OCI-LY1 (cell line): ENCODE measurements around the gene ZNF710.
A peak's percentile ranks its signal among the peaks of the same experiment; 100 is the strongest.

ENCODE experiments used
- H2AFZ ChIP-seq: fragments of 200-600 bp; sonication (generic), shearing (Covaris generic); 2 replicates; pipeline ENCODE4 v1.6.0; 2014; ENCODE audit warnings: antibody characterized with exemption, mild to moderate bottlenecking, low read length
- H3F3A ChIP-seq: fragments of 200-600 bp; sonication (generic), shearing (Covaris generic); 2 replicates; pipeline ENCODE4 v1.6.0; 2014; ENCODE audit warnings: mild to moderate bottlenecking, antibody characterized with exemption, low read length, moderate library complexity; ENCODE audit not compliant: insufficient read depth
- H3K27ac ChIP-seq: fragments of 200-600 bp; sonication (generic); 2 replicates; pipeline ENCODE4 v1.5.1; 2014; ENCODE audit warnings: low read length, mixed run types, mild to moderate bottlenecking, low read depth; ENCODE audit not compliant: poor library complexity, severe bottlenecking
- H3K27me3 ChIP-seq: fragments of 200-600 bp; sonication (generic); 2 replicates; pipeline ENCODE4 v1.6.0; 2014; ENCODE audit warnings: antibody characterized with exemption, mild to moderate bottlenecking, low read length, moderate library complexity; ENCODE audit not compliant: insufficient read depth
- H3K36me3 ChIP-seq: fragments of 200-600 bp; sonication (generic); 2 replicates; pipeline ENCODE4 v1.6.1; 2014; ENCODE audit warnings: mild to moderate bottlenecking, antibody characterized with exemption, low read length, moderate library complexity, mixed read lengths; ENCODE audit not compliant: insufficient read depth
- H3K4me1 ChIP-seq: fragments of 200-600 bp; sonication (generic); 2 replicates; pipeline ENCODE4 v1.5.1; 2014; ENCODE audit warnings: mild to moderate bottlenecking, low read length, moderate library complexity; ENCODE audit not compliant: insufficient read depth, severe bottlenecking
- H3K4me2 ChIP-seq: fragments of 200-600 bp; sonication (generic), shearing (Covaris generic); 2 replicates; pipeline ENCODE4 v1.6.1; 2014; ENCODE audit warnings: low read length
- H3K4me3 ChIP-seq: fragments of 200-600 bp; sonication (generic); 2 replicates; pipeline ENCODE4 v1.5.1; 2014; ENCODE audit warnings: low read length, low read depth, mild to moderate bottlenecking, mixed read lengths; ENCODE audit not compliant: poor library complexity, severe bottlenecking
- H3K79me2 ChIP-seq: fragments of 200-600 bp; shearing (Covaris generic); 2 replicates; pipeline ENCODE4 v1.6.1; 2016; ENCODE audit warnings: mixed run types, low read length, mixed read lengths; ENCODE audit not compliant: insufficient read depth
- H3K9ac ChIP-seq: fragments of 200-600 bp; sonication (generic), shearing (Covaris generic); 2 replicates; pipeline ENCODE4 v1.6.1; 2014; ENCODE audit warnings: mild to moderate bottlenecking, low read length, mixed read lengths
- H3K9me2 ChIP-seq: fragments of 200-600 bp; sonication (generic), shearing (Covaris generic); 2 replicates; pipeline ENCODE4 v1.6.1; 2014; ENCODE audit warnings: low read depth, mild to moderate bottlenecking, low read length, mixed read lengths
- H3K9me3 ChIP-seq: fragments of 200-600 bp; shearing (Covaris generic); 2 replicates; pipeline ENCODE4 v1.6.1; 2014; ENCODE audit warnings: low read length, mixed read lengths
- H4K20me1 ChIP-seq: fragments of 200-600 bp; sonication (generic), shearing (Covaris generic); 2 replicates; pipeline ENCODE4 v1.6.0; 2016; ENCODE audit warnings: mild to moderate bottlenecking, low read length; ENCODE audit not compliant: insufficient read depth
- CTCF ChIP-seq: fragments of 200-600 bp; sonication (generic), shearing (Covaris generic); IDR thresholded peaks from 2 replicates; pipeline ENCODE4 v1.5.1; 2017; ENCODE audit warnings: mild to moderate bottlenecking, antibody characterized with exemption, low read length, moderate library complexity, mixed read lengths
- EZH2 ChIP-seq: fragments of 200-600 bp; sonication (generic), shearing (Covaris generic); IDR thresholded peaks from 2 replicates; pipeline ENCODE4 v1.8.0; 2017; ENCODE audit warnings: borderline replicate concordance, mixed run types, mild to moderate bottlenecking, antibody characterized with exemption, low read length, moderate library complexity, mixed read lengths

ZNF710 gene

DNA sequence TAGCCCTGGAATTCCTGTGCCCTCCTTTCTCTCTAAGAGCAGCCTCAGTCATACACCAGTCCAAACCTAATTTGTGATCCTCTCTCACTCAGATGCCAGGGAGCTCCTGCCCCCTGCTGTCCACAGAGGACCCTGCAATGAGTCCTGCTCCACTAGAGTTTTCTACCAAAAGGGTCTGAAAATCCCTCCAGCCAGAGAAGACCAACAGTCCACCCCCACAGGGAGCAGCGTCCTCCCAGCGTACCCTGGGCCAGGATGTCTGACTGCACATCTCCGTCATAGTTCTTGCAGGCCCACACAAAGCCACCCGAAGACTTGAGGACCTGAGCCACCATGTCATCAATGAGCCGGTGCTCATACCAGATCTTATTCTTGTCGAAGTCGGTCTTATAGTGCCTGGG, 85.7 kb downstream of the ZNF710 start:
- no peaks in the 10 kb centered on the region for H4K20me1 ChIP-seq
- no peaks in the 10 kb centered on the region for H3K27me3 ChIP-seq
- peaks cover 32% of the 10 kb centered on the region; the same call in 1 of the 2 replicates for H3K36me3 ChIP-seq
- H3K9me3 ChIP-seq = no peaks in the 10 kb centered on the region
- H2AFZ ChIP-seq = no peak overlapping the region
- H3K4me3 ChIP-seq = no peak overlapping the region
- no peaks in the 10 kb centered on the region for H3F3A ChIP-seq
- H3K9me2 ChIP-seq = no peaks in the 10 kb centered on the region
- H3K9ac ChIP-seq = no peak overlapping the region
- no peaks in the 10 kb centered on the region for H3K79me2 ChIP-seq
- no peak overlapping the region for H3K4me2 ChIP-seq
- H3K27ac ChIP-seq = no peak overlapping the region
- TF ChIP-seq EZH2 = no peak
- peak; percentile 91 for TF ChIP-seq CTCF
- H3K4me1 ChIP-seq = peaks cover 17% of the 10 kb centered on the region

- H3K27me3 ChIP-seq = no peaks in the 10 kb centered on the region
Measured at GRCh38 chr15:90087454-90088154, 86.5 kb downstream of the ZNF710 start.

GRCh38 chr15:90090226-90090848, 89.2 kb downstream of the ZNF710 start:
- Histone ChIP-seq H3K9ac (no peak overlapping the region), H3K4me1 (peaks cover 10% of the 10 kb centered on the region), H3K9me2 (no peaks in the 10 kb centered on the region), H3F3A (no peaks in the 10 kb centered on the region), H3K36me3 (peaks cover 20% of the 10 kb centered on the region; the same call in 1 of the 2 replicates), H3K4me2 (no peak overlapping the region), H3K27ac (no peak overlapping the region), H2AFZ (no peak overlapping the region), H3K79me2 (no peaks in the 10 kb centered on the region), H4K20me1 (no peaks in the 10 kb centered on the region), H3K27me3 (no peaks in the 10 kb centered on the region), H3K4me3 (no peak overlapping the region), H3K9me3 (no peaks in the 10 kb centered on the region)
- TF ChIP-seq EZH2 (no peak), CTCF (no peak)

More at GRCh38 chr15:90087454-90088154, 86.5 kb downstream of the ZNF710 start:
- H3K9me2 ChIP-seq = no peaks in the 10 kb centered on the region
- TF ChIP-seq CTCF = no peak
- no peak for TF ChIP-seq EZH2
- H3K79me2 ChIP-seq = no peaks in the 10 kb centered on the region
- no peaks in the 10 kb centered on the region for H3F3A ChIP-seq
- no peak overlapping the region for H3K9ac ChIP-seq
- no peak overlapping the region for H3K4me2 ChIP-seq
- no peaks in the 10 kb centered on the region for H4K20me1 ChIP-seq
- H3K4me1 ChIP-seq = peaks cover 17% of the 10 kb centered on the region
- H2AFZ ChIP-seq = no peak overlapping the region
- no peak overlapping the region for H3K4me3 ChIP-seq
- no peak overlapping the region for H3K27ac ChIP-seq
- no peaks in the 10 kb centered on the region for H3K9me3 ChIP-seq
- H3K36me3 ChIP-seq = peaks cover 32% of the 10 kb centered on the region; the same call in 1 of the 2 replicates
